Progenitor cell of endocrine pancreas (in vitro differentiated cells): ENCODE results near the gene TMEM200B. TPM values are rescaled to one million over a fixed set of nuclear protein-coding genes. Genes with fewer than 3 reads are reported as not detected.

Source experiments
- DNase-seq: peaks from one replicate; pipeline ENCODE4 v3.0.0; 2021; ENCODE audit warnings: low spot score; ENCODE audit not compliant: unreplicated experiment
- H3K27ac Mint-ChIP-seq: 2 replicates; pipeline ENCODE4 v1.8.0; 2021; ENCODE audit warnings: mild to moderate bottlenecking, moderate library complexity, mixed read lengths
- H3K27me3 Mint-ChIP-seq: 2 replicates; pipeline ENCODE4 v1.8.0; 2021; ENCODE audit warnings: mixed read lengths
- H3K36me3 Mint-ChIP-seq: 2 replicates; pipeline ENCODE4 v1.8.0; 2022; ENCODE audit warnings: mixed read lengths; ENCODE audit not compliant: insufficient read depth
- H3K4me1 Mint-ChIP-seq: 2 replicates; pipeline ENCODE4 v1.8.0; 2021; ENCODE audit warnings: low read depth, mixed read lengths
- H3K4me3 Mint-ChIP-seq: 2 replicates; pipeline ENCODE4 v1.8.0; 2021; ENCODE audit warnings: low read depth, mild to moderate bottlenecking, moderate library complexity, mixed read lengths
- H3K9me3 Mint-ChIP-seq: 2 replicates; pipeline ENCODE4 v1.8.0; 2021; ENCODE audit warnings: low read depth, mixed read lengths
- long read RNA-seq: library from polyadenylated mRNA; unstranded; transcript quantifications from one replicate; pipeline ENCODE4 v2.0.0, GENCODE V29; 2020
- total RNA-seq: library from RNA; stranded (reverse); gene quantifications from 2 replicates; pipeline ENCODE4 v1.2.1, GENCODE V29; 2021
- TF ChIP-seq, protein P1 (sequence below): fragments of 200-600 bp; sonication (generic); IDR thresholded peaks from one replicate; pipeline ENCODE4 v1.5.0; 2021; ENCODE audit warnings: antibody characterized with exemption, mild to moderate bottlenecking; ENCODE audit not compliant: unreplicated experiment

TMEM200B gene
- 13.3 and 15.0 TPM in 2 replicates for total RNA-seq
- long read RNA-seq = 0 reads

DNA sequence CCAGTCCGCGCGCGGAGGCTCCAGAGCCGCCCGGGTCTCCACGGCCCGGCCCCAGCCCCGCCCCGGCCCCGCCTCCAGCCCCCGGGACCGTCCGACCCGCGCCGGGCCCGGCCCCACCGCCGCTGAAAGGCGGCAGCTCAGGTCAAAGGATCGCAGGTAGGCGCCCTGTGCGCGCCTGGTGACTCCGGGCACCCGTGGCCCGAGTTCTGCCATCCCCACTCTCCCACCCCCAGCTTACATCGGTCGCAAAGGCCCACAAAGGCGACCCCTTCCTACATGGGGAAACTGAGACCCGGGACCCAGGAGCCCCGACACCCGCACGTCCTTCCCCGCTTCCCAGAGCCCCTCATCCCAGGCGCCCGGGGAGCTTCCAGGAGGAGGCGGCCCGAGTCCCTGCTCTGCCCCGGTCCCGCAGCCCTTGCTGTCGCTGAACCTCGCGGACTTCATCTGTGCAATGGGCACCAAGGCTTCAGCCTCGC, at the start of gene TMEM200B:
TSS of gene TMEM200B (minus strand) at position 17 of the 479 bp plus-strand sequence. CDS start 2,075 bp downstream, outside the sequence.
- peak within 1 kb of the TSS; percentile 77 for H3K4me3 Mint-ChIP-seq
- H3K27me3 Mint-ChIP-seq = peaks cover 17% of the 10 kb centered on the region
- TF ChIP-seq, protein P1, sequence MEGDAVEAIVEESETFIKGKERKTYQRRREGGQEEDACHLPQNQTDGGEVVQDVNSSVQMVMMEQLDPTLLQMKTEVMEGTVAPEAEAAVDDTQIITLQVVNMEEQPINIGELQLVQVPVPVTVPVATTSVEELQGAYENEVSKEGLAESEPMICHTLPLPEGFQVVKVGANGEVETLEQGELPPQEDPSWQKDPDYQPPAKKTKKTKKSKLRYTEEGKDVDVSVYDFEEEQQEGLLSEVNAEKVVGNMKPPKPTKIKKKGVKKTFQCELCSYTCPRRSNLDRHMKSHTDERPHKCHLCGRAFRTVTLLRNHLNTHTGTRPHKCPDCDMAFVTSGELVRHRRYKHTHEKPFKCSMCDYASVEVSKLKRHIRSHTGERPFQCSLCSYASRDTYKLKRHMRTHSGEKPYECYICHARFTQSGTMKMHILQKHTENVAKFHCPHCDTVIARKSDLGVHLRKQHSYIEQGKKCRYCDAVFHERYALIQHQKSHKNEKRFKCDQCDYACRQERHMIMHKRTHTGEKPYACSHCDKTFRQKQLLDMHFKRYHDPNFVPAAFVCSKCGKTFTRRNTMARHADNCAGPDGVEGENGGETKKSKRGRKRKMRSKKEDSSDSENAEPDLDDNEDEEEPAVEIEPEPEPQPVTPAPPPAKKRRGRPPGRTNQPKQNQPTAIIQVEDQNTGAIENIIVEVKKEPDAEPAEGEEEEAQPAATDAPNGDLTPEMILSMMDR = no peak
- H3K27ac Mint-ChIP-seq = peak within 1 kb of the TSS; percentile 84
- peak; percentile 32 for DNase-seq
- H3K36me3 Mint-ChIP-seq = peaks cover 7% of the 10 kb centered on the region
- no peaks in the 10 kb centered on the region for H3K9me3 Mint-ChIP-seq
- peaks cover 8% of the 10 kb centered on the region for H3K4me1 Mint-ChIP-seq

DNA sequence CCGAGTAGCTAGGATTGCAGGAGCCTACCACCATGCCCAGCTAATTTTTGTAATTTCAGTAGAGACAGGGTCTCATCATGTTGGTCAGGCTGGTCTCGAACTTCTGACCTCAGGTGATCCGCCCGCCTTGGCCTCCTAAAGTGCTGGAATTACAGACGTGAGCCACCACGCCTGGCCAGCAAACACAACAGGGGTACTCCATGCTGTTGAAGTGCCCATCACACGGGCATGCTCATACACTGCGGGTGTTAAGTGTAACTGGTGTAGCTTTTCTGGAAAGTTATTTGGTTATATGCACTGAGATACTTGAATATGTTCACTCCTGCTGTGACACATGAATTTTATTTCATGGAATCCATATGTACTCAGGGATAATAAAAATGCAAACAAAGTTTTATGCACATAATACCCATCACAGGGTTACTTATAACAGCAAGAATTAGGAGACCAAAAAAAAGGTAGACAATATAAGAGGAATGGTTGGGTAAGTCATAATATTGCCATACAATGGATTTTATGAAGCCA, 48.8 kb upstream of the TMEM200B start:
- TF ChIP-seq, protein P1 = no peak
- peaks cover 21% of the 10 kb centered on the region for H3K36me3 Mint-ChIP-seq

DNA sequence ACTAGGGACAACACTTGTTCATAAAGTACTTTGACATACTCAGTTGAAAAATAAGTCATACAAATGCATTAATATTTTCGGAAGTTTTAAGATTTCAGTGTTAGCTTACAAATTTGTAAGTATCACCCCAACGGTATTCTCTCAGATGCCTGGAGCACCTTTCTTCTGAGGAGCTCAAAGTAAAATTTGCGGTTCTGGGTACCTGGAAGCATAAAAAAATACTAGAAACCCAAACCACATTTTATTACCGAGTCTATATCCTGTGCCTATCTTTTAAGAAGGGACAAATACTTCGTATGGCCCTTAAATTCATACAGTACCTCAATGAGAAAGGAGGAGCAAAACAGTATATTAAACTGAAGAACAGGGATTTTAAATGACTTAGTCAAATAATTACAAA, 47.8 kb upstream of the TMEM200B start:
- Mint-ChIP-seq H3K27me3 (no peaks in the 10 kb centered on the region), H3K9me3 (no peaks in the 10 kb centered on the region), H3K4me1 (peaks cover 29% of the 10 kb centered on the region), H3K36me3 (peaks cover 19% of the 10 kb centered on the region), H3K27ac (peak overlapping the region; percentile 46), H3K4me3 (no peak overlapping the region)
- no peak for DNase-seq
- TF ChIP-seq, protein P1 = no peak

More for the DNA sequence above, 48.8 kb upstream of the TMEM200B start:
- no peaks in the 10 kb centered on the region for H3K27me3 Mint-ChIP-seq
- no peak for DNase-seq
- no peak overlapping the region for H3K27ac Mint-ChIP-seq
- no peaks in the 10 kb centered on the region for H3K9me3 Mint-ChIP-seq
- peaks cover 28% of the 10 kb centered on the region for H3K4me1 Mint-ChIP-seq
- no peak overlapping the region for H3K4me3 Mint-ChIP-seq

DNA sequence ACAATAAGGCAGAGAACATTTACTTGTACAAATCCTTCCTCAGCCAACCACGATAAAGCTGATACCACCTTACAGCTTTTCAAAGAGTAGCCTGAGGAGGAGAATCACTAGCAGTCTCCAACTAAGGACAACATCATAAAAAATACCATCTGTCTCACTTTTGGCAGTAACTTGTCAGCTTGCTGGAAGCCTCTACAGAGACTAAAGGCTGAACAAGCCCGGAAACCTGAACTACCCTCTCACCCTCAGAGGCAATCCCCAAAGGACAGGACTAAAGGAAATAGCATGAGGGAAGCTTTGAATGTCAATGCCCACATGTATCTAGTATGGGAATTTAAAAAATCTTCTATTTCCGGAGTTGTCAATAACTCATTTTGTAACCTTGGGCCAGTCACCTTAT, 47.4 kb upstream of the TMEM200B start:
- H3K9me3 Mint-ChIP-seq = no peaks in the 10 kb centered on the region
- no peak for DNase-seq
- H3K27me3 Mint-ChIP-seq = no peaks in the 10 kb centered on the region
- no peak overlapping the region for H3K4me3 Mint-ChIP-seq
- H3K36me3 Mint-ChIP-seq = peaks cover 21% of the 10 kb centered on the region
- peak overlapping the region; percentile 46 for H3K27ac Mint-ChIP-seq
- TF ChIP-seq, protein P1 = no peak
- peaks cover 30% of the 10 kb centered on the region for H3K4me1 Mint-ChIP-seq

DNA sequence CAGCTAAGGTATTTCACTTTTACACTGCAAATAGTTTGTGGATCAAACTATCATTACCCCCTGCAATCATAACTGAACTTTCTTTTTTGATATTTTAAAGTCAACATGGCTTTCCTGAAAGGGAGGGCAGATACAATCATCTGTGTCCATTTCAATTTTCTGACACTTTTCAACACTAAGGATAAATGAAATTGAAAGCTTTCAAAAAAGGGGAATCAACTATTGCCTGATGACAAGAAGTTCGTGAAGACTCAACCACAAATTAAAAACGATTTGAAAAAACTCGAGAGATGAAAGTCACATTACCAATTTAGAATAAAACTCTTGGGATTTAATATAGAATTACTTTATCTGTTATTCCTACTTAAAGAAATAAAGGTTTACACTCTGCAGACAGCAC, 46.3 kb upstream of the TMEM200B start:
- DNase-seq = no peak
- H3K27me3 Mint-ChIP-seq = no peaks in the 10 kb centered on the region
- H3K4me3 Mint-ChIP-seq = no peak overlapping the region
- TF ChIP-seq, protein P1 = no peak
- peaks cover 23% of the 10 kb centered on the region for H3K36me3 Mint-ChIP-seq
- H3K27ac Mint-ChIP-seq = no peak overlapping the region
- H3K4me1 Mint-ChIP-seq = peaks cover 31% of the 10 kb centered on the region
- H3K9me3 Mint-ChIP-seq = no peaks in the 10 kb centered on the region
